Osteoblast (primary cell): Measurements from ENCODE around the gene VSIG10L2. TPM values are rescaled to one million over a fixed set of nuclear protein-coding genes. Genes with fewer than 3 reads are reported as not detected.
A peak's percentile ranks its signal among the peaks of the same experiment; 100 is the strongest.

Experiments
- DNase-seq: peaks from one replicate; pipeline ENCODE4 v3.0.0; 2011; ENCODE audit warnings: low spot score, mixed read lengths; ENCODE audit not compliant: insufficient read length; ENCODE audit errors: missing footprints
- H2AFZ ChIP-seq: 2 replicates; pipeline ENCODE4 v1.6.0; 2011; ENCODE audit warnings: mild to moderate bottlenecking, low read length
- H3K27ac ChIP-seq: 2 replicates; pipeline ENCODE4 v1.5.1; 2011; ENCODE audit warnings: mild to moderate bottlenecking, low read depth, low read length, moderate library complexity
- H3K27me3 ChIP-seq: 2 replicates; pipeline ENCODE4 v1.6.0; 2012; ENCODE audit warnings: mild to moderate bottlenecking, control low read depth, inconsistent platforms, low read length, moderate library complexity; ENCODE audit not compliant: insufficient read depth
- H3K36me3 ChIP-seq: 2 replicates; pipeline ENCODE4 v1.5.1; 2011; ENCODE audit warnings: mild to moderate bottlenecking, low read length, control low read depth, moderate library complexity; ENCODE audit not compliant: insufficient read depth
- H3K4me1 ChIP-seq: 2 replicates; pipeline ENCODE4 v1.5.1; 2011; ENCODE audit warnings: mild to moderate bottlenecking, low read length, control low read depth, moderate library complexity; ENCODE audit not compliant: insufficient read depth
- H3K4me2 ChIP-seq: 2 replicates; pipeline ENCODE4 v1.6.0; 2011; ENCODE audit warnings: mild to moderate bottlenecking, low read length; ENCODE audit not compliant: insufficient read depth
- H3K4me3 ChIP-seq: fragments of 200-600 bp; sonication (generic); 3 replicates; pipeline ENCODE4 v1.5.1; 2012; ENCODE audit warnings: mild to moderate bottlenecking, low read length, inconsistent platforms; ENCODE audit not compliant: insufficient read depth
- H3K79me2 ChIP-seq: 2 replicates; pipeline ENCODE4 v1.6.0; 2012; ENCODE audit warnings: mild to moderate bottlenecking, low read length, control low read depth, inconsistent platforms; ENCODE audit not compliant: insufficient read depth
- H3K9me3 ChIP-seq: 2 replicates; pipeline ENCODE4 v1.5.1; 2011; ENCODE audit warnings: low read depth, low read length, control low read depth
- H4K20me1 ChIP-seq: 2 replicates; pipeline ENCODE4 v1.6.0; 2012; ENCODE audit warnings: mild to moderate bottlenecking, low read length, control low read depth; ENCODE audit not compliant: insufficient read depth
- total RNA-seq: library from RNA; depleted of rRNA; stranded (reverse); fragments of >200 nt; gene quantifications from 2 replicates; pipeline ENCODE4 v1.2.3, GENCODE V29; 2012
- TF ChIP-seq, protein P1 (sequence below): IDR thresholded peaks from 2 replicates; pipeline ENCODE4 v1.5.1; 2011; ENCODE audit warnings: mild to moderate bottlenecking, low read depth, low read length, moderate library complexity; ENCODE audit errors: extremely low read depth

The VSIG10L2 gene
- total RNA-seq, 1 donor: not detected

GRCh38 chr11:125902927-125903710 is 42.7 kb upstream of the VSIG10L2 start, which contains the start of gene PUS3:
TSS of gene PUS3 (minus strand) at chr11:125903206. CDS start at chr11:125896284, 6,922 bp downstream.
- no peaks in the 10 kb centered on the region for H3K9me3 ChIP-seq
- peaks cover 28% of the 10 kb centered on the region for H3K27me3 ChIP-seq
- TF ChIP-seq, protein P1, sequence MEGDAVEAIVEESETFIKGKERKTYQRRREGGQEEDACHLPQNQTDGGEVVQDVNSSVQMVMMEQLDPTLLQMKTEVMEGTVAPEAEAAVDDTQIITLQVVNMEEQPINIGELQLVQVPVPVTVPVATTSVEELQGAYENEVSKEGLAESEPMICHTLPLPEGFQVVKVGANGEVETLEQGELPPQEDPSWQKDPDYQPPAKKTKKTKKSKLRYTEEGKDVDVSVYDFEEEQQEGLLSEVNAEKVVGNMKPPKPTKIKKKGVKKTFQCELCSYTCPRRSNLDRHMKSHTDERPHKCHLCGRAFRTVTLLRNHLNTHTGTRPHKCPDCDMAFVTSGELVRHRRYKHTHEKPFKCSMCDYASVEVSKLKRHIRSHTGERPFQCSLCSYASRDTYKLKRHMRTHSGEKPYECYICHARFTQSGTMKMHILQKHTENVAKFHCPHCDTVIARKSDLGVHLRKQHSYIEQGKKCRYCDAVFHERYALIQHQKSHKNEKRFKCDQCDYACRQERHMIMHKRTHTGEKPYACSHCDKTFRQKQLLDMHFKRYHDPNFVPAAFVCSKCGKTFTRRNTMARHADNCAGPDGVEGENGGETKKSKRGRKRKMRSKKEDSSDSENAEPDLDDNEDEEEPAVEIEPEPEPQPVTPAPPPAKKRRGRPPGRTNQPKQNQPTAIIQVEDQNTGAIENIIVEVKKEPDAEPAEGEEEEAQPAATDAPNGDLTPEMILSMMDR: no peak
- H3K79me2 ChIP-seq: peaks cover 30% of the 10 kb centered on the region
- H3K4me3 ChIP-seq: peak within 1 kb of the TSS; percentile 88
- H3K36me3 ChIP-seq: peaks cover 18% of the 10 kb centered on the region
- H3K4me2 ChIP-seq: peak within 1 kb of the TSS; percentile 89
- peak within 1 kb of the TSS; percentile 78 for H3K27ac ChIP-seq
- peak; percentile 95 for DNase-seq
- peak within 1 kb of the TSS; percentile 98 for H2AFZ ChIP-seq
- peaks cover 11% of the 10 kb centered on the region for H3K4me1 ChIP-seq
- H4K20me1 ChIP-seq: no peaks in the 10 kb centered on the region

- Histone ChIP-seq H3K27me3 (peaks cover 35% of the 10 kb centered on the region), H2AFZ (no peak within 1 kb of the TSS), H3K36me3 (peaks cover 14% of the 10 kb centered on the region), H3K4me2 (peak within 1 kb of the TSS; percentile 89), H3K27ac (no peak within 1 kb of the TSS), H3K4me1 (peaks cover 11% of the 10 kb centered on the region), H4K20me1 (no peaks in the 10 kb centered on the region), H3K9me3 (no peaks in the 10 kb centered on the region), H3K79me2 (peaks cover 22% of the 10 kb centered on the region), H3K4me3 (peak within 1 kb of the TSS; percentile 88)
- TF ChIP-seq, protein P1: no peak
- DNase-seq: no peak
Measured at GRCh38 chr11:125903711-125904659, 41.9 kb upstream of the VSIG10L2 start, which contains the start of gene DDX25. TSS of gene DDX25 (plus strand) at chr11:125904508. CDS start at chr11:125904518, 10 bp downstream.

DNA sequence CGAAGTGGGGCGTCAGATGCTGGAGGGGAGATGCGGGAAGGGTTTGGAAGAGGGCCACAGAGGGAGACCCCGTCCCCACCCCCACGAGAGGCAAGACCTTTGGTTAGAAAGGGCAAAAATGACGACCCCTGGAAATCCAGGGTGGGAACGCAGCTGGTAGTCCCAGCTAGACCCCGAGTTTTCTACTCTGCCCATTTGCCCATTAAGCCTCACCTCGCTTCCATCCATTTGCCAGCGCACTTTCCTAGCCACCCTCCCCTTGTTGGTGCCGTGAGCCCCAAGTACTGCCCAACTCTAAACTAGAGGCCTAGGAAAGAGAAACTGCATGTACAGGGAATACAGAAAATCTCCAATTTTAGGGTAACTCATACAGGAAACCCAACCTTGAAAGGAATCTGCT is 41.2 kb upstream of the VSIG10L2 start:
- Histone ChIP-seq H3K36me3 (peaks cover 8% of the 10 kb centered on the region), H3K9me3 (no peaks in the 10 kb centered on the region), H2AFZ (no peak overlapping the region)

More for the DNA sequence above, 41.2 kb upstream of the VSIG10L2 start:
- Histone ChIP-seq H3K4me2 (no peak overlapping the region), H3K4me3 (no peak overlapping the region), H4K20me1 (no peaks in the 10 kb centered on the region), H3K4me1 (peaks cover 11% of the 10 kb centered on the region), H3K27ac (no peak overlapping the region), H3K79me2 (peaks cover 15% of the 10 kb centered on the region), H3K27me3 (peaks cover 38% of the 10 kb centered on the region)
- no peak for DNase-seq
- TF ChIP-seq, protein P1: no peak
